ENCODE measurements around the gene RLBP1. TPM values are rescaled to one million over a fixed set of nuclear protein-coding genes. Genes with fewer than 3 reads are reported as not detected.

The RLBP1 gene
- total and polyA plus RNA-seq, 12 donors = 0.10 to 0.16 TPM; not detected in 10

DNA sequence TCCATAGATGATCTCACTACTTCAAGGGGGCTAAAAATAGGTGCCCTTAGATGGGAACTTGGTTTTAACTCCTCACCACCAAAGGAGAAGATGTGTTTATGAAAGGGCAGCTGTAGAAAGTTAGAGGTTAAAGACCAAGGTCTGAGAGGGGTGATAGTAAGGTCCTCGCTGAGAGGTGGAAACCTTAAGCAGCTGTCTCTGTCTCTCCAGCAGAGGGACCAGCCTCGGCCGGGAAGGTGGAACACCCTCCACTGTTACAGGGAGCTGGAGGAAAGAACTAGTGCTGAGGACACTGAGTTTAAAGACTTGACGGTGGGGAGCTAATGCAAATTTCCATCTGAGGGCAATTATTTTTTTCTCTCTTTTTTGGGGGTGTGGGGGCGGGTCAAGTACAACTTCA, 8.9 kb upstream of the RLBP1 start:
- Histone ChIP-seq H3K27me3 (no peaks in the 10 kb centered on the region), H3K36me3 (replicated peaks in 1 of 2) (no peaks in the 10 kb centered on the region), H3K9me3 (replicated peaks in 1 of 3) (no peaks in the 10 kb centered on the region), H3K27ac (no peak overlapping the region), H3K4me1 (replicated peaks in 1 of 2) (no peaks in the 10 kb centered on the region), H3K4me3 (no peak overlapping the region)
- intact Hi-C loops (cut with DNase I) = no loop called here
- DNase-seq = no peak
- TF ChIP-seq CTCF (IDR thresholded peaks at IDR 0.05) (no peak), POLR2A (IDR thresholded peaks at IDR 0.05) (no peak)
- WGBS, 4 donors = 50 to 63% (median 56%) methylated on average over 5 of the region's 5 CpGs

- Histone ChIP-seq H3K9me3 (replicated peaks in 1 of 3) (no peaks in the 10 kb centered on the region), H3K4me1 (replicated peaks in 1 of 2) (no peaks in the 10 kb centered on the region), H3K4me3 (no peak overlapping the region), H3K27ac (no peak overlapping the region), H3K36me3 (replicated peaks in 1 of 2) (no peaks in the 10 kb centered on the region), H3K27me3 (no peaks in the 10 kb centered on the region)
- TF ChIP-seq POLR2A (IDR thresholded peaks at IDR 0.05) = no peak
- TF ChIP-seq CTCF (IDR thresholded peaks at IDR 0.05) = no peak
- intact Hi-C loops (cut with DNase I) = no loop called here
- no peak for DNase-seq
- WGBS, 4 donors = 85 to 89% (median 87%) methylated on average over 6 to 7 of the region's 7 CpGs
Measured at GRCh38 chr15:89227425-89227824, 6.0 kb upstream of the RLBP1 start.

DNA sequence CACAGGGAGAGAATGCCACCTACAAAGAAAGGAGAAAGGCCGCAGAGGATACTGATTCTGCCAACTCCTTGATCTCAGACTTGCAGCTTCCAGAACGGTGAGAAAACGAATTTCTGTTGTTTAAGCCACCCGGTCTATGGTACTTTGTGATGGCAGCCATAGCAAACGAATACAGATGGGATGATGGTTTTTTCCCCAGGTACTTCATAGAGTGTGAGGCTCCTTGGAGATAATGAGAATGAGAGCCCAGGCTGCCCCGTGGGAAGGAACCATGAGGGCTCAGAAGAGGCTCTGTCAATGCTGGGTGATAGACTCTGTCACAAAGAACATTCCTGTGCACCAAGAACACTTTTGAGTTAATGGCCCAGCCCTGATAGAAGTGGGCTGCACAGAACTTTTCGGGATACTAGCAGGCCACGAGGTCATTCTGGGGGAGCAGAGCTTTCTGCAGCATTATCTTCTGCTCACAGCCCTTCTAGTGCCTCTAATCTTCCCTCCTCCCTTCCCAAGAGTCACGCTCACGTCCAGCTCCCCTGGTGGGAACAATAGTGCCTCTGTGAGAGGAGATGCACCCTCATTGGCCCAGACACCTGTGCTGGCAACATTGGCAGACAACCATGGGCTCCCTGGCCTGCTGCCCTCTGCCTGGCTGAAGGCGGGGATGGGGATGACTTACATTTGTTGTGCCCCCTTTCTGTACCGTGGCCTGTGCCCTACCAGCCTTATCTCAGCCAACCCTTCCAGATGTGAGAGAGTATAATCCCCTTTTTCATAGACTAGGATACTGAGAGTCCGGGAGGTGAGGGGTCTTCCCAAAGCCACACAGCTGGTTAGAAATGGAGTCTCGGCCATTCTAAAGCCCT, 5.2 kb upstream of the RLBP1 start:
- Histone ChIP-seq H3K4me3 (no peak overlapping the region), H3K27ac (no peak overlapping the region), H3K9me3 (replicated peaks in 1 of 3) (no peaks in the 10 kb centered on the region), H3K27me3 (no peaks in the 10 kb centered on the region), H3K4me1 (replicated peaks in 1 of 2) (no peaks in the 10 kb centered on the region), H3K36me3 (replicated peaks in 1 of 2) (no peaks in the 10 kb centered on the region)
- intact Hi-C loops (cut with DNase I) = no loop called here
- 82 to 93% (median 88%) methylated on average over 13 to 14 of the region's 14 CpGs for WGBS, 4 donors
- no peak for TF ChIP-seq CTCF (IDR thresholded peaks at IDR 0.05)
- no peak for TF ChIP-seq POLR2A (IDR thresholded peaks at IDR 0.05)
- DNase-seq = no peak

GRCh38 chr15:89225588-89225987, 4.2 kb upstream of the RLBP1 start:
- no peak for TF ChIP-seq POLR2A (IDR thresholded peaks at IDR 0.05)
- no peak for TF ChIP-seq CTCF (IDR thresholded peaks at IDR 0.05)
- no peaks in the 10 kb centered on the region for H3K4me1 ChIP-seq (replicated peaks in 1 of 2)
- H3K9me3 ChIP-seq (replicated peaks in 1 of 3) = no peaks in the 10 kb centered on the region
- intact Hi-C loops (cut with DNase I) = no loop called here
- H3K4me3 ChIP-seq = no peak overlapping the region
- 91 to 96% (median 93%) methylated on average over 5 of the region's 5 CpGs for WGBS, 4 donors
- DNase-seq = no peak
- H3K27me3 ChIP-seq = no peaks in the 10 kb centered on the region
- no peak overlapping the region for H3K27ac ChIP-seq
- no peaks in the 10 kb centered on the region for H3K36me3 ChIP-seq (replicated peaks in 1 of 2)
